Occipital lobe (tissue), 2 donors: ENCODE measurements around the gene ROBO1. TPM values are rescaled to one million over a fixed set of nuclear protein-coding genes. Genes with fewer than 3 reads are reported as not detected.
"Not testable (repeated sequence)": the region's sequence is repeated elsewhere in the genome, so short reads cannot be mapped to it uniquely, and the experiment has no call there.

Experiments used
- DNase-seq: peaks from one replicate; lab custom pipeline; 2025; lab: John Stamatoyannopoulos, UW
- total RNA-seq: library from RNA; depleted of rRNA; stranded (reverse); fragments of >200 nt; gene quantifications from one replicate; pipeline ENCODE4 v1.2.3, GENCODE V29; 2014

Gene ROBO1
- total RNA-seq, 1 donor from 2014 or later = 156 TPM

- DNase-seq = not testable (repeated sequence)
Measured at GRCh38 chr3:79173259-79173658, 594.5 kb downstream of the ROBO1 start.

DNA sequence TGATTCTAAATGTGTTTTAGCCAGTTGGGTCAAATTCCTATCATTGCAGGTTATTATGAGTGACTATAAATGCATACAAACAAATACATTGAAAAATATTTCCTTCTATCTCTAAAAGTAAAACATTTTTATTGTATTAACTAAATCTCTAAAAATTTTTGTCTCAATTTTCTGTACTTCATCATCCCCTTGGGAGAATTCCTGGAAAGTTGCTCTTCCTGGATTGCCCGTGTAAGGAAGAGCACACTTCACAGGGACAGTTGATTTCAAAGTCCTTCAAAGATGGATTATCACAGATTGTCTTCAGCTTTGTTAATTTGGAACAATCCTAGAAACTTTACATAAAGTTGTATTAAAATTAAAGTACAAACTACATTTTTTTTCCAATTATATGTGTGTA lies 595.6 kb downstream of the ROBO1 start:
- DNase-seq = no peak

GRCh38 chr3:79170021-79170420 lies 597.8 kb downstream of the ROBO1 start:
- no peak for DNase-seq

GRCh38 chr3:79167651-79168416 lies 600.0 kb downstream of the ROBO1 start:
- no peak for DNase-seq

DNA sequence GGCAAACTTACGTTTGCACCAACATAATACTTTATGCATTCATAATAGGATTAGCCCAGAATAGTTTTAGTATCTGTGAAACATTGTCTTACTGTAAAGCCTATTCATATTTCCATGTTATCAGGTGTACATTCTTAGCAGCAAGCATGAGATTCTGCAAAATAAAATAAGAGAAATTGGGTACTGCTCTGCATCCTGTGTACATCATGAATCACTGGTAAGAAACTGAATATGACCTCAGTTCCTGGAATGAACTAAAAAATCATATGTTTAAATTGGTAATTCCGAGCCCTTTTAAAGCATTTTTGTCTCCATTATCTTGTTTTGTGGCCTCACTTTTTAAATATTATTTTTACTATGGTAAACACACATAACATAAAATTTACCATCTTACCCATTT lies 605.1 kb downstream of the ROBO1 start:
- DNase-seq = no peak

DNA sequence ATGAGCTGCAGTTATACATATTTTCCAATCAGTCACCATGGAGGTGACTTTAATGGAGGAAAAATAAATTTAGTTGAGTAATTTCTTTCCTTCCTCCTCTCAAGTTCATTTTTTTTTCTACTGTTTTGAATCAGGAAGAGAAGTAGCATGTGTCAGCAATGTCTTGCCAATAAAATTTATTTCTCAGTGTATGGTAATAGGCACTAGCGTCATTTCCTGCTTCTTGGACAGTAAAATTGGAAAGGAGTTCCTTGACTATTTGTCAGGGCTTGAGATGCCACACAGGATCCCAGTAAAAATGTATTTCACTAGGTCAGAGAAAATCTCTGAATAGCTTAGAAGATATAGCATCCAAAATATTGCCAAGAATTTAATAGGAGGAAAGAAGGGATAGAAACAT lies 605.9 kb downstream of the ROBO1 start:
- no peak for DNase-seq

DNA sequence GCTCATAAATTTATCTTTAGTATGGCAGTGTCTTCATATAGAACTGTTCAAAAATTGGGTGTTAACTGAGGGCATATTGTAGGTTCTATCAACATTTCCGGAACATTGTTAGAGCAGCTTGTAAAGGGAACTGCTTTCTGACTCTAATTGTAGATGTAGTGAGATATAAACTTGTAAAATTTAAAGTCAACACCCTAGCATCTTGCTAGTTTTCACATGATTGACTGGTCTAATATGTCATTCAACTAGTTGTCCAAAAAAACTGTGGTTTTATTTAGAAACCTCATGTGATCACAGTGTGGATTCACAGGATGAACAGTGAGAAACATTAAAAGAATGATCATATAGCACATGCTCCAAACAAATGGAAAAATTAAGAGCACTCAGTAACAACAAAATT lies 607.4 kb downstream of the ROBO1 start:
- no peak for DNase-seq

- no peak for DNase-seq
Measured at GRCh38 chr3:79159736-79160135, 608.1 kb downstream of the ROBO1 start.

- DNase-seq = no peak
Measured at GRCh38 chr3:79157191-79157590, 610.6 kb downstream of the ROBO1 start.

GRCh38 chr3:79154865-79155264 lies 612.9 kb downstream of the ROBO1 start:
- no peak for DNase-seq

DNA sequence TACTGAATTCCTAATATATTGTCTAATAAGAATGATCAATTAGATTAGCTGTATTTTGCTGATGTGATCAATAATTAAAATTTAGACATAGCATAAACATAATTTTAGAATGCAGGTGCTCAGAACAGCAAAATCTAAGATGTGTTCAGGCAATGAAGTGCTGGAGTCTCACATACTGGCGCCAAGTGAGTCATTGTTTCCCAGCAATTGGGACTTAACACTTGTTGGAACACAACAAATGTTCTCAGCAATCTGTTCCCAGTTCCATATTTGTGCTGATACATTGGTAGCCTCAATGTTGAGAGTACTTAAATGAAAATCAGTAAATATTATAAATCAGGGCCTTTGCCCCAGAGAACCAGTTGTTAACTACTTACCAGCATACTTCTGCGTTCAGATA lies 619.0 kb downstream of the ROBO1 start:
- DNase-seq = no peak

GRCh38 chr3:79146024-79146423 lies 621.8 kb downstream of the ROBO1 start:
- no peak for DNase-seq

DNA sequence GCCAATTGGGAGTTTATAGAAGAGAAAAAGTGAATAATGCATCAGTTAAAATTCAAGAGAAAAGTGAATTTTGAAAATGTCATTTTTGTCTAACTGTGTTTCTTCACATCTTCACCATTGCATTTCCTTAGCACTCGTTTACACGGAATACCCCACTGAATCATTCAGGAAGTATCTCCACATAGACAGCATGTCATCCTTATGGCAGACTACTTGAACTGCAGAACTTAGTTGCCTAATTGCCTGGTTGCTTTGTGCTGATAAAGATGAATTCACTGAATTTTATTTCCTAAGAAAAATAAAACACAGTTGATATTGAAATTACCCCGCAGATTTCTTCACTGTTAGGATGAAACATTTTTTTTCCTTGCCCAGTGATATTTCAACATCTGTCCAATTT lies 627.1 kb downstream of the ROBO1 start:
- no peak for DNase-seq

DNA sequence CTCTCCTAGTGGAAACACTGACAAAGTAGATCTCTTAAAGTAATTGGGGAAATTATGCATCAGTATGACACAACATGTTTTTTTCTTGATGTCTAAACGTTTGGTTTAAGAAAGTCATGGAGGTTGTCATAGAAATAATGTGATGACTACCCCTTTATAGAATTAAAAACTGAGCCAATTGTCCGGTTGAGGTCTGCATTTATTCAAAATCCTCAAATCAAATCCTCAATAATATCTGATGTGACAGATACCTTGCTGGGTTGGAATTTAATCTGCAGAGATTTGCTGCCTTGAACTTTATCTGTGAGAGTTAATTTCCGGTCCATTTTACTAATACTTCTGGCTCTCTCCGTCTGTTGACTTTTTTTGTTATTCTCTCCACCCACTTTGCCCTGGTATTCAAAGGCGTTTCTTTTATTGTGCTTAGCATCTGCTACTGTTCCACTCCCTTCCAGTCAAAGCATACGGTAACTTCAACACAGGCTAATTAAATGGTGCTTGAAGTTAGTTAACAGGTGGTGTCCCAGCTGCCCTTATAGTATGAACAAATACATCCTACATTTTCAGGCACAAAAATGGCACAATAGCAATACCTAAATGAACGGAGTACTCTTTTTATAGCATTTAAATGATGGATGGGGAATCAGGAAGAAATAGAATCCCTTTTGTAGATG lies 628.3 kb downstream of the ROBO1 start:
- no peak for DNase-seq

DNA sequence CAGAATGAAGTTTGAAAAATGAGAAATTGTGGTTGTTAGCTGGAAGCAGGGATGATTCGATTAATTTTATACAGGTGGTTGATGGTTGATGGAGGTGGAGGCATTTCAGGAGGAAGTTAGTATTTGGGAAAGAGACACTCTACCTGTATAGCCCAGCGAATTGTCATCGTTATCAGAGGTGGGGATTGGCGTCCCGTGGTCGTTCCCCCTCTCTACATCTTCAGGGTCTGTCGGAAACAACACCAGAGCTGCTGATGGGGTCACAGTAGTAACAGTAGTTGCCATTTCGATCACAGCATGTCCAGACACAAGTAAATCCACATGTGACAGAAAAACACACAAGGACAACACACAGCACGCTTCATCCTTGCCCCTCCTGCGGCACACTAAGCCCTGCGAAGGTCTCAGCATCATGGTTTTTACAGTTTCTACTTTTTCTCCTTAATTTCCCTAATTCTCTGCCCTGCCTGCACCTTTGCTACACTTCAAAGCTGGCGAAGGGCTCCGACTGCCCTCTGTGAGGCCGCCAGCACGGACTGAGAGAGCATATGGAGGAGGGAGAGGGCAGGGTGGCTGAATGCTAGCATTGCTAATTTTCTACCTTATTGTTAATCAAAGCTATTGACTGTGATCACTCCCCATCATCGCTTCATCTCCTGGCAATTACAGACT lies 642.3 kb downstream of the ROBO1 start:
- no peak for DNase-seq

GRCh38 chr3:79115458-79115857 lies 652.3 kb downstream of the ROBO1 start:
- no peak for DNase-seq

DNA sequence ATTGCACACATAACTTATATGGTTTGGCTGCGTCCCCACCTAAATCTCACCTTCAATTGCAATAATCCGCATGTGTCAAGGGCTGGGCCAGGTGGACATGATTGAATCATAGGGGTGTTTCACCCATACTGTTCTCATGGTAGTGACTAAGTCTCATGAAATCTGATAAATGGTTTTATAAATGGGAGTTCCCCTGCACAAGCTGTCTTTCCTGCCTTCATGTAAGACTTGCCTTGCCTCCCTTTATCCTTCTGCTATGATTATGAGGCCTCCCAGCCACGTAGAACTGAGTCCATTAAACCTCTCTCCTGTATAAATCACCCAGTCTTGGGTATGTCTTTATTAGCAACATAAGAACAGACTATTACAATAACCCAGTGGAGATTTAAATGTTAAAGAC lies 653.9 kb downstream of the ROBO1 start:
- DNase-seq = no peak

GRCh38 chr3:79111375-79112052 lies 656.3 kb downstream of the ROBO1 start:
- DNase-seq = no peak

DNA sequence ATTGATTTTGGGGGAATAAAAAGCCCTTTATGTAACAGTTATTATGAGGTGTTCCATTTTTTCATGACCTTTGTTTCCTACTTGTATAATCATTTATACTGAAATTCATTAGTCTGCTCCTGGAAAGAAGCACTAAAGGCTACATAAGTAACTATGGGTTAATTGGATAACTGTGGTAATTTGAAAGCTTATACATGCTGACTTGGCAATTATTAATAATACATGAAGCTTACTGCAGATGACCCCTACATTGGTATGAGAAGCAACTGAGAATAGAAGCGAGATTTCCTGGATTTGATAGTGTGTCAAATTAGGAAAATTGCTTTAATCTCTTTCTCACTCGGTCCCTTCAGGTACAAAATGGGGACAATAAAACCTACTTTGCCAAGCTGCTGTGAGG lies 658.0 kb downstream of the ROBO1 start:
- DNase-seq = no peak

- DNase-seq = no peak
Measured at GRCh38 chr3:79103307-79103706, 664.5 kb downstream of the ROBO1 start.

DNA sequence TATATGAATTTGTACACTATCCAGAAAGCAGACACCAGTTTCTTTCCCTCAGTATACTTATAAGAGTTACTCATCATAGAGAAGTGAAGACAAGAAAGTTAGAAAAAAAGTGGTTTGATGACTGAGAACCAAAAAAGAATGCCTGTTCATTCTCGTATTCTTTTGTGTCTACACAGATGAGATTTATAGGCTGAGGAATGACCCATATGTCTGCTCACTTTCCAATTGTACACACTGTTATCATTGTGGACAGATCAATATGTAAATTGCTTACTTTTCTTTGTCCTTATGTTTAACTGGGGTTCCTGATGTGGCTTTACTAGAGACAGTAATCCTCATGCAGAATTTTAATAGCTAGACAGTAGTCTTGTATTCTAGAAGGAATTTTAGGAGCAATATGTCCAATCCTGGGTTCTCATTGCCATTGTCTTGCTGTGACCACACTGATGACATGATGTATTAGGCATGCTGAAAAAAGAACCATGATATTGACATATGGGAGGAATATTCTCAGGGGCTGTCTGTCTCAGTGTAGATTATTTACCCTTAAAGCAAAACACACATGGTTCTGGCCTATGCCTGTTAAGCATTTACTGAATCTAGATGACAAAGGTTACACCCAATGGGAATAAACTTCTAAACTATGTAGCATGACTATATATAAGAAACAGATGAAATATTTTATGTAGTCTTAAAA lies 669.7 kb downstream of the ROBO1 start:
- DNase-seq = no peak
